Natural killer cell (primary cell): ENCODE measurements around the gene KTN1. TPM values are rescaled to one million over a fixed set of nuclear protein-coding genes. Genes with fewer than 3 reads are reported as not detected.

ENCODE experiments used
- ATAC-seq, 3 donors: fragments of 150-1000 bp in 2 of 3; fragments of 200-7000 bp in 1 of 3; cut with Tn5 transposase; 1 replicate in 1 of 3; 2 replicates in 2 of 3; pipeline ENCODE4 v1.10.0; 2021; ENCODE audit warnings: mild to moderate bottlenecking in 2 of 3, moderate library complexity in 2 of 3
- DNase-seq, 2 donors: peaks; one replicate each; pipeline versions ENCODE4 v3.0.0 to v3.0.0-alpha.2; 2013 to 2021; ENCODE audit warnings: mixed read lengths in 1 of 2
- H3K27ac ChIP-seq: one replicate; pipeline ENCODE4 v1.5.1; 2013; ENCODE audit warnings: mild to moderate bottlenecking, low read length
- H3K27me3 ChIP-seq: one replicate; pipeline ENCODE4 v1.6.1; 2013; ENCODE audit warnings: low read length; ENCODE audit not compliant: control insufficient read depth, insufficient read depth
- H3K36me3 ChIP-seq: one replicate; pipeline ENCODE4 v1.6.1; 2013; ENCODE audit warnings: low read length; ENCODE audit not compliant: control insufficient read depth, insufficient read depth
- H3K4me1 ChIP-seq: one replicate; pipeline ENCODE4 v1.6.1; 2013; ENCODE audit warnings: low read length; ENCODE audit not compliant: control insufficient read depth, insufficient read depth
- H3K4me3 ChIP-seq: one replicate; pipeline ENCODE4 v1.5.1; 2013; ENCODE audit warnings: low read length
- H3K9me3 ChIP-seq: one replicate; pipeline ENCODE4 v1.6.1; 2013; ENCODE audit warnings: low read length; ENCODE audit not compliant: control insufficient read depth, insufficient read depth
- H3K27ac Mint-ChIP-seq, 2 donors: one replicate each; pipeline ENCODE4 v1.8.0; 2022; ENCODE audit warnings: mild to moderate bottlenecking in 2 of 2, mixed read lengths in 2 of 2, moderate library complexity in 1 of 2
- H3K27me3 Mint-ChIP-seq, 2 donors: one replicate each; pipeline ENCODE4 v1.8.0; 2022; ENCODE audit warnings: low read depth in 2 of 2, mixed read lengths in 2 of 2
- H3K36me3 Mint-ChIP-seq: one replicate; pipeline ENCODE4 v1.8.0; 2022; ENCODE audit warnings: mixed read lengths
- H3K4me1 Mint-ChIP-seq, 2 donors: one replicate each; pipeline ENCODE4 v1.8.0; 2022; ENCODE audit warnings: mixed read lengths in 2 of 2
- H3K4me3 Mint-ChIP-seq: one replicate; pipeline ENCODE4 v1.8.0; 2022; ENCODE audit warnings: mild to moderate bottlenecking, moderate library complexity, mixed read lengths
- H3K9me3 Mint-ChIP-seq, 2 donors: one replicate each; pipeline ENCODE4 v1.8.0; 2022; ENCODE audit warnings: mixed read lengths in 2 of 2
- WGBS: methylation state at CpG from one replicate; pipeline ENCODE4 v1.1.7; 2013; ENCODE audit warnings: missing lambda C conversion rate; ENCODE audit not compliant: insufficient coverage; 5-methylcytosine and 5-hydroxymethylcytosine counted together
- intact Hi-C: fragments of 100-400 bp; cut with micrococcal nuclease; formaldehyde crosslinking; loops from one replicate; pipeline ENCODE4 v1.14.2; 2022
- total RNA-seq, 4 donors: library from RNA; stranded (reverse); fragments of 120-200 nt in 1 of 4; gene quantifications; one replicate each; pipeline versions ENCODE4 v1.2.3 to v1.2.4, GENCODE V29; 2013 to 2022
- TF ChIP-seq, protein P1 (sequence below): fragments of 200-600 bp; IDR thresholded peaks from one replicate; pipeline ENCODE4 v1.8.0; 2022; ENCODE audit warnings: antibody characterized with exemption

KTN1 gene
- total RNA-seq, 3 donors from 2014 or later (not counting 1 experiment from before 2014, with no cell fraction given), result 63.1 to 96.7 (median 72.8) TPM

GRCh38 chr14:55722054-55722453 is 142.0 kb downstream of the KTN1 start:
- Mint-ChIP-seq H3K36me3 (no peaks in the 10 kb centered on the region), H3K27ac (no peak overlapping the region), H3K9me3 (no peaks in the 10 kb centered on the region), H3K4me1 (no peaks in the 10 kb centered on the region), H3K27me3 (no peaks in the 10 kb centered on the region), H3K4me3 (no peak overlapping the region)
- no peaks in the 10 kb centered on the region for H3K27me3 ChIP-seq
- no peak overlapping the region for H3K27ac ChIP-seq
- 95% methylated on average over 5 of the region's 5 CpGs for WGBS
- no peaks in the 10 kb centered on the region for H3K4me1 ChIP-seq
- H3K36me3 ChIP-seq, result no peaks in the 10 kb centered on the region
- ATAC-seq (no peak), DNase-seq (no peak)
- intact Hi-C loops, result no loop called here
- TF ChIP-seq, protein P1, sequence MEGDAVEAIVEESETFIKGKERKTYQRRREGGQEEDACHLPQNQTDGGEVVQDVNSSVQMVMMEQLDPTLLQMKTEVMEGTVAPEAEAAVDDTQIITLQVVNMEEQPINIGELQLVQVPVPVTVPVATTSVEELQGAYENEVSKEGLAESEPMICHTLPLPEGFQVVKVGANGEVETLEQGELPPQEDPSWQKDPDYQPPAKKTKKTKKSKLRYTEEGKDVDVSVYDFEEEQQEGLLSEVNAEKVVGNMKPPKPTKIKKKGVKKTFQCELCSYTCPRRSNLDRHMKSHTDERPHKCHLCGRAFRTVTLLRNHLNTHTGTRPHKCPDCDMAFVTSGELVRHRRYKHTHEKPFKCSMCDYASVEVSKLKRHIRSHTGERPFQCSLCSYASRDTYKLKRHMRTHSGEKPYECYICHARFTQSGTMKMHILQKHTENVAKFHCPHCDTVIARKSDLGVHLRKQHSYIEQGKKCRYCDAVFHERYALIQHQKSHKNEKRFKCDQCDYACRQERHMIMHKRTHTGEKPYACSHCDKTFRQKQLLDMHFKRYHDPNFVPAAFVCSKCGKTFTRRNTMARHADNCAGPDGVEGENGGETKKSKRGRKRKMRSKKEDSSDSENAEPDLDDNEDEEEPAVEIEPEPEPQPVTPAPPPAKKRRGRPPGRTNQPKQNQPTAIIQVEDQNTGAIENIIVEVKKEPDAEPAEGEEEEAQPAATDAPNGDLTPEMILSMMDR, result no peak
- no peak overlapping the region for H3K4me3 ChIP-seq
- no peaks in the 10 kb centered on the region for H3K9me3 ChIP-seq

DNA sequence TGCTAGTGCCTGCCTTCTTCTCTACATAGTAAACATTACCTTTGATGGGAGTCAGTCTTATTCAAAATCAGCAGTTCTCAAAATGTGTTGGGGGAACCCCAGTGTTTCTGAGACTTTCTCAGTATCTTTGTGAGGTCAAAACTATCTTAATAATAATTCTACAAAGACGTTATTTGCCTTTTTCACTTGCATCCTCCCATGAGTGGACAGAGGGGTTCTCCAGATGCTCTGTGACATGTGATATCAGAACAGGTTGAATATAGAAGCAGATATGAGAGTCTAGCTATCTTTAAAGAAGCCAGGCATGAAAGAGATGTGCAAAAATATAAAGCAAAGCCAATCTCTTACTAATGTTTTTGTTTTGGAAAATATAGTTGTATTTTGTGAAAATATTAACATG is 144.7 kb downstream of the KTN1 start:
- TF ChIP-seq, protein P1, result no peak
- ATAC-seq, result no peak
- H3K27me3 ChIP-seq, result no peaks in the 10 kb centered on the region
- no peak for DNase-seq
- Mint-ChIP-seq H3K9me3 (no peaks in the 10 kb centered on the region), H3K4me3 (no peak overlapping the region), H3K27me3 (no peaks in the 10 kb centered on the region), H3K27ac (no peak overlapping the region), H3K36me3 (no peaks in the 10 kb centered on the region), H3K4me1 (no peaks in the 10 kb centered on the region)
- no peak overlapping the region for H3K27ac ChIP-seq
- H3K36me3 ChIP-seq, result no peaks in the 10 kb centered on the region
- no peaks in the 10 kb centered on the region for H3K9me3 ChIP-seq
- no peaks in the 10 kb centered on the region for H3K4me1 ChIP-seq
- no peak overlapping the region for H3K4me3 ChIP-seq
- WGBS, result no CpG with 5 or more reads among the region's 1 CpG
- intact Hi-C loops, result no loop called here

DNA sequence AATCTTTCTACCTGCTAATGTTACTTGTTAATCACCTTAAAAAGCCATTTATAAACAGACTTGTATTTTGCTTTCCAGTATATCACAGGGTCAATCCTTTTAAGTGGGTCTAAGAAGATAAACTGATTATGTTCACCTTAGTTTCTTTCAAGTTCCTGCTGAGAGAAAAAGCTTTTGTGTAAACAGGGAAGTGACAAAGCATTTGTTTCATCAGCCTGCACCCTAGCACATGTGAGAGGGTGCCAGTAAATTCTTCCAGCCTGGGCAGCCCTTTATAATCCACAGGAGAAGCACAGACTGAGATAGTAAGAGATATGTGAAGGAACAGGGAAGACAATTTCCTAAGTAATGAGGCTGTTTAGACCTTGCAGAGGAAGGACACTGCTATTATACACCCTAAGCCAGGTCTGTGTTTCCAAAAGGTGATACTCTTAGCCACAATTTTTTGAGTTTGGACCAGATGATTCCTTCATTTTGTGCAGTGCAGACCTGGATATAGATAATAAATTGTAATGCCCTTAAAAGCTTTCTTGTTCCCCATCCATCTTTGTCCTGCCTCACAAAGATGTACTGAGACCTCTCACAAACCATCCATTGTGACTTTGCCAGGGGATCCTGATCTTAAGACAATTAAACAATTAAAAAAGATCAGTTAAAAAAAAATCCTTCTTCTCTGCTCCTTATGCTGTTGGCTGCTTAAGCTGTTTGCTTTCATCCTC is 150.7 kb downstream of the KTN1 start:
- intact Hi-C loops, result no loop called here

More for the DNA sequence above, 150.7 kb downstream of the KTN1 start:
- TF ChIP-seq, protein P1, result no peak
- Mint-ChIP-seq H3K27me3 (no peaks in the 10 kb centered on the region), H3K27ac (no peak overlapping the region), H3K4me1 (peaks cover 5 to 18% of the 10 kb centered on the region in 2 donors), H3K36me3 (no peaks in the 10 kb centered on the region), H3K9me3 (no peaks in the 10 kb centered on the region), H3K4me3 (no peak overlapping the region)
- no peaks in the 10 kb centered on the region for H3K4me1 ChIP-seq
- H3K36me3 ChIP-seq, result no peaks in the 10 kb centered on the region
- ATAC-seq (no peak), DNase-seq (no peak)
- no peak overlapping the region for H3K4me3 ChIP-seq
- no peaks in the 10 kb centered on the region for H3K27me3 ChIP-seq
- no peaks in the 10 kb centered on the region for H3K9me3 ChIP-seq
- H3K27ac ChIP-seq, result no peak overlapping the region
